Parathyroid adenoma (tissue), 2 donors: ENCODE data around the gene ARHGAP24.
A peak's percentile ranks its signal among the peaks of the same experiment; 100 is the strongest.

Experiments used
- H2AFZ ChIP-seq: fragments of 300-600 bp; sonication (generic); one replicate; pipeline ENCODE4 v1.7.0; 2017; ENCODE audit warnings: antibody characterized with exemption, mild to moderate bottlenecking
- H3K27ac ChIP-seq: fragments of 300-600 bp; sonication (generic); one replicate; pipeline ENCODE4 v1.7.0; 2017
- H3K27me3 ChIP-seq: fragments of 300-600 bp; sonication (generic); one replicate; pipeline ENCODE4 v1.7.0; 2017; ENCODE audit warnings: low read length; ENCODE audit not compliant: control insufficient read depth, insufficient read depth
- H3K36me3 ChIP-seq: fragments of 300-600 bp; sonication (generic); one replicate; pipeline ENCODE4 v1.7.0; 2017; ENCODE audit warnings: low read length; ENCODE audit not compliant: control insufficient read depth, insufficient read depth
- H3K4me1 ChIP-seq: fragments of 300-600 bp; sonication (generic); one replicate; pipeline ENCODE4 v1.7.0; 2017; ENCODE audit warnings: control low read depth
- H3K4me2 ChIP-seq: fragments of 300-600 bp; sonication (generic); one replicate; pipeline ENCODE4 v1.7.0; 2017; ENCODE audit warnings: low read length
- H3K4me3 ChIP-seq: fragments of 300-600 bp; sonication (generic); one replicate; pipeline ENCODE4 v1.7.0; 2017; ENCODE audit warnings: low read depth, low read length
- H3K79me2 ChIP-seq: fragments of 300-600 bp; sonication (generic); one replicate; pipeline ENCODE4 v1.7.0; 2017; ENCODE audit warnings: control low read depth
- H3K9ac ChIP-seq: fragments of 300-600 bp; sonication (generic); one replicate; pipeline ENCODE4 v1.7.0; 2017; ENCODE audit warnings: mild to moderate bottlenecking
- H3K9me3 ChIP-seq: fragments of 300-600 bp; sonication (generic); one replicate; pipeline ENCODE4 v1.7.0; 2017; ENCODE audit warnings: low read length; ENCODE audit not compliant: control insufficient read depth
- TF ChIP-seq, protein P1 (sequence below): fragments of 300-600 bp; sonication (generic); IDR thresholded peaks from one replicate; pipeline ENCODE4 v1.7.0; 2017; ENCODE audit warnings: antibody characterized with exemption, mild to moderate bottlenecking
- donor health status: primary hyperparathyroidism.

The ARHGAP24 gene

GRCh38 chr4:85776096-85776495 is 301.1 kb downstream of the ARHGAP24 start:
- Histone ChIP-seq H3K4me2 (no peak overlapping the region), H3K79me2 (no peaks in the 10 kb centered on the region), H3K36me3 (no peaks in the 10 kb centered on the region), H2AFZ (peak overlapping the region; percentile 33), H3K27me3 (no peaks in the 10 kb centered on the region), H3K9me3 (no peaks in the 10 kb centered on the region), H3K27ac (no peak overlapping the region), H3K9ac (no peak overlapping the region), H3K4me3 (no peak overlapping the region), H3K4me1 (peaks cover 3% of the 10 kb centered on the region)
- TF ChIP-seq, protein P1, sequence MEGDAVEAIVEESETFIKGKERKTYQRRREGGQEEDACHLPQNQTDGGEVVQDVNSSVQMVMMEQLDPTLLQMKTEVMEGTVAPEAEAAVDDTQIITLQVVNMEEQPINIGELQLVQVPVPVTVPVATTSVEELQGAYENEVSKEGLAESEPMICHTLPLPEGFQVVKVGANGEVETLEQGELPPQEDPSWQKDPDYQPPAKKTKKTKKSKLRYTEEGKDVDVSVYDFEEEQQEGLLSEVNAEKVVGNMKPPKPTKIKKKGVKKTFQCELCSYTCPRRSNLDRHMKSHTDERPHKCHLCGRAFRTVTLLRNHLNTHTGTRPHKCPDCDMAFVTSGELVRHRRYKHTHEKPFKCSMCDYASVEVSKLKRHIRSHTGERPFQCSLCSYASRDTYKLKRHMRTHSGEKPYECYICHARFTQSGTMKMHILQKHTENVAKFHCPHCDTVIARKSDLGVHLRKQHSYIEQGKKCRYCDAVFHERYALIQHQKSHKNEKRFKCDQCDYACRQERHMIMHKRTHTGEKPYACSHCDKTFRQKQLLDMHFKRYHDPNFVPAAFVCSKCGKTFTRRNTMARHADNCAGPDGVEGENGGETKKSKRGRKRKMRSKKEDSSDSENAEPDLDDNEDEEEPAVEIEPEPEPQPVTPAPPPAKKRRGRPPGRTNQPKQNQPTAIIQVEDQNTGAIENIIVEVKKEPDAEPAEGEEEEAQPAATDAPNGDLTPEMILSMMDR: no peak

GRCh38 chr4:85776579-85776978 is 301.6 kb downstream of the ARHGAP24 start:
- Histone ChIP-seq H3K27ac (no peak overlapping the region), H3K9me3 (no peaks in the 10 kb centered on the region), H3K4me3 (no peak overlapping the region), H3K79me2 (no peaks in the 10 kb centered on the region), H3K36me3 (no peaks in the 10 kb centered on the region), H3K4me1 (peaks cover 3% of the 10 kb centered on the region), H3K27me3 (no peaks in the 10 kb centered on the region), H3K4me2 (no peak overlapping the region), H2AFZ (no peak overlapping the region), H3K9ac (no peak overlapping the region)
- TF ChIP-seq, protein P1: no peak

- Histone ChIP-seq H3K4me1 (peaks cover 3% of the 10 kb centered on the region), H3K4me3 (peak overlapping the region; percentile 38), H3K27me3 (no peaks in the 10 kb centered on the region), H2AFZ (peak overlapping the region; percentile 7), H3K36me3 (no peaks in the 10 kb centered on the region), H3K27ac (no peak overlapping the region), H3K9ac (no peak overlapping the region), H3K9me3 (no peaks in the 10 kb centered on the region), H3K4me2 (no peak overlapping the region), H3K79me2 (no peaks in the 10 kb centered on the region)
- TF ChIP-seq, protein P1: no peak
Measured at GRCh38 chr4:85777908-85778631, 303.1 kb downstream of the ARHGAP24 start.

DNA sequence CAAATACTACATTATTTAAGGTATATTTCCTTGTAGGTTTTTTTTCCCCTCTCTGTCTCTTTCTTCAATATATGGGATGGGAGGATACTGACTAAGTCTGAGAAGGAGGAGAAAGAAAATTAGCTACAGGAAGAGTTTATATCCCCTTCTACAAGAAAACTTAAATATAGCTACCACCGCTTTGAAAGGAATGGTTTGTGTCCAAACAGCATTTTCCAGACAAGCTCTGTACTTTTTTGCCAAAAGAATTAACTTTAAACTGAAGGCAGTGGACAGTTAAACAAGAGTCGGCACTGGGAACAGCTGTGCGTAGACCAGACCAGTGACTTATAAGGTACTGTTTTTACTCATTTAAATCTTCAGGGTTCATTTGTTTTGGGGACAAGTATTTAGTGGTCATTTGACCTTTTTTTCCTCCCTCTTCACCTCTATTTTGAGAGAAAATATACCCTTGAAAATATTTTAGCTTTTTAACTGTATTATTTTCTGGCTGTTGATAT is 303.7 kb downstream of the ARHGAP24 start:
- Histone ChIP-seq H2AFZ (no peak overlapping the region), H3K79me2 (no peaks in the 10 kb centered on the region), H3K27me3 (no peaks in the 10 kb centered on the region), H3K4me2 (peak overlapping the region; percentile 8), H3K9me3 (no peaks in the 10 kb centered on the region), H3K4me1 (peaks cover 3% of the 10 kb centered on the region), H3K9ac (no peak overlapping the region), H3K36me3 (no peaks in the 10 kb centered on the region), H3K4me3 (peak overlapping the region; percentile 38), H3K27ac (no peak overlapping the region)
- TF ChIP-seq, protein P1: no peak

DNA sequence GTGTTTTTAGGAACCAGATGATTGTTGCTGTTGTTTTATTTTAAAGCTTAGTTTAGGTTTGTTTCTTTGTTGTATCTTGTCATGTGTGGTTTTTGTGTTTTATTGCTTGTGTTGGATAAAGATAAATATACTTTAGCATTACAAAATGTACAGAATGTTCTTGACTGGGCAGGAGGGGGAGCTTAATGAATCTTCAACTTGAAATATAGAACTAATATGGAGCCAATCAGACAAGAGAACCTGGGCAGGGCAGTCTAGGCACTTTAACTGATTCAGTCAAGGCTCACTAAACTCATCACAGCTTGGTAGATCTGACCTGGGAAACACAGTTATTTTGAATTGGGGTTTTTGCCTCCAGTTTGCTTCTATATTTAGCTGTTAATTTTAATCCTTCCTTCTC is 304.2 kb downstream of the ARHGAP24 start:
- H3K4me1 ChIP-seq: peaks cover 3% of the 10 kb centered on the region
- H3K4me3 ChIP-seq: peak overlapping the region; percentile 21
- no peak overlapping the region for H3K27ac ChIP-seq

More for the DNA sequence above, 304.2 kb downstream of the ARHGAP24 start:
- H3K79me2 ChIP-seq: no peaks in the 10 kb centered on the region
- no peaks in the 10 kb centered on the region for H3K36me3 ChIP-seq
- TF ChIP-seq, protein P1: no peak
- H3K27me3 ChIP-seq: no peaks in the 10 kb centered on the region
- peak overlapping the region; percentile 8 for H3K4me2 ChIP-seq
- no peak overlapping the region for H3K9ac ChIP-seq
- H3K9me3 ChIP-seq: no peaks in the 10 kb centered on the region
- no peak overlapping the region for H2AFZ ChIP-seq
